GM18511 (cell line): ENCODE measurements around the gene TAB2.
"Not testable (repeated sequence)": the region's sequence is repeated elsewhere in the genome, so short reads cannot be mapped to it uniquely, and the experiment has no call there.

Source experiments
- ATAC-seq: cut with Tn5 transposase; IDR thresholded peaks from one replicate; pipeline ENCODE4 v1.9.1; 2021; ENCODE audit warnings: mild to moderate bottlenecking, moderate library complexity; ENCODE audit not compliant: unreplicated experiment

TAB2 gene

GRCh38 chr6:149439626-149440025 is 122.1 kb downstream of the TAB2 start:
- no peak for ATAC-seq

GRCh38 chr6:149440735-149441671 is 123.5 kb downstream of the TAB2 start:
- no peak for ATAC-seq

- no peak for ATAC-seq
Observed at GRCh38 chr6:149441740-149442139, 124.2 kb downstream of the TAB2 start.

- no peak for ATAC-seq
Observed at GRCh38 chr6:149443411-149444181, 126.1 kb downstream of the TAB2 start.

GRCh38 chr6:149444360-149445094 is 127.0 kb downstream of the TAB2 start:
- ATAC-seq = not testable (repeated sequence)

- ATAC-seq = no peak
Observed at GRCh38 chr6:149445095-149445466, 127.6 kb downstream of the TAB2 start.

GRCh38 chr6:149445573-149445972 is 128.1 kb downstream of the TAB2 start:
- no peak for ATAC-seq

GRCh38 chr6:149446791-149447376 is 129.4 kb downstream of the TAB2 start:
- no peak for ATAC-seq

- no peak for ATAC-seq
Observed at GRCh38 chr6:149448821-149449453, 131.4 kb downstream of the TAB2 start.

- no peak for ATAC-seq
Observed at GRCh38 chr6:149449831-149450678, 132.5 kb downstream of the TAB2 start.

- no peak for ATAC-seq
Observed at GRCh38 chr6:149450679-149451375, 133.3 kb downstream of the TAB2 start.

GRCh38 chr6:149451376-149452036 is 134.0 kb downstream of the TAB2 start:
- ATAC-seq = no peak

- no peak for ATAC-seq
Observed at GRCh38 chr6:149452037-149452939, 134.8 kb downstream of the TAB2 start.

- no peak for ATAC-seq
Observed at GRCh38 chr6:149453597-149454345, 136.3 kb downstream of the TAB2 start.

GRCh38 chr6:149454346-149454848 is 136.9 kb downstream of the TAB2 start:
- no peak for ATAC-seq

GRCh38 chr6:149455031-149455732 is 137.7 kb downstream of the TAB2 start:
- no peak for ATAC-seq
